ENCODE measurements around the gene GSTP1.
"Not testable (repeated sequence)": the region's sequence is repeated elsewhere in the genome, so short reads cannot be mapped to it uniquely, and the experiment has no call there.

Gene GSTP1

GRCh38 chr11:67551127-67551526 lies 32.5 kb upstream of the GSTP1 start:
- H3K27ac ChIP-seq = no peak overlapping the region
- TF ChIP-seq CTCF (conservative IDR thresholded peaks at IDR 0.05) = no peak
- no peak for TF ChIP-seq ZFX (IDR thresholded peaks at IDR 0.05)

GRCh38 chr11:67551697-67552096 lies 31.9 kb upstream of the GSTP1 start:
- H3K27ac ChIP-seq = not testable (repeated sequence)

- TF ChIP-seq ZFX (IDR thresholded peaks at IDR 0.05) = no peak
- TF ChIP-seq CTCF (conservative IDR thresholded peaks at IDR 0.05) = no peak
- no peak overlapping the region for H3K27ac ChIP-seq
These were observed 27.4 kb upstream of the GSTP1 start for GRCh38 chr11:67556244-67556643.

- TF ChIP-seq ZFX (IDR thresholded peaks at IDR 0.05) (no peak), CTCF (conservative IDR thresholded peaks at IDR 0.05) (no peak)
- no peak overlapping the region for H3K27ac ChIP-seq
These were observed 25.4 kb upstream of the GSTP1 start for GRCh38 chr11:67558084-67558772.

GRCh38 chr11:67561971-67562619 lies 21.5 kb upstream of the GSTP1 start:
- no peak overlapping the region for H3K27ac ChIP-seq
- TF ChIP-seq ZFX (IDR thresholded peaks at IDR 0.05) = no peak
- TF ChIP-seq CTCF (conservative IDR thresholded peaks at IDR 0.05) = no peak

- no peak for TF ChIP-seq ZFX (IDR thresholded peaks at IDR 0.05)
- TF ChIP-seq CTCF (conservative IDR thresholded peaks at IDR 0.05) = no peak
- peak overlapping the region; percentile 20; the same call in 1 of the 2 replicates for H3K27ac ChIP-seq
These were observed 20.5 kb upstream of the GSTP1 start for GRCh38 chr11:67562963-67563704.

- peak overlapping the region; percentile 20; the same call in 1 of the 2 replicates for H3K27ac ChIP-seq
These were observed 19.9 kb upstream of the GSTP1 start for GRCh38 chr11:67563705-67564114.

GRCh38 chr11:67564230-67564629 lies 19.4 kb upstream of the GSTP1 start:
- H3K27ac ChIP-seq = peak overlapping the region; percentile 20; the same call in 1 of the 2 replicates

More at GRCh38 chr11:67564230-67564629, 19.4 kb upstream of the GSTP1 start:
- TF ChIP-seq ZFX (IDR thresholded peaks at IDR 0.05) = no peak
- no peak for TF ChIP-seq CTCF (conservative IDR thresholded peaks at IDR 0.05)

Data from C4-2B (cell line).